ENCODE results near the gene TSPY8.
"Not testable (repeated sequence)": the region's sequence is repeated elsewhere in the genome, so short reads cannot be mapped to it uniquely, and the experiment has no call there.

The TSPY8 gene, protein sequence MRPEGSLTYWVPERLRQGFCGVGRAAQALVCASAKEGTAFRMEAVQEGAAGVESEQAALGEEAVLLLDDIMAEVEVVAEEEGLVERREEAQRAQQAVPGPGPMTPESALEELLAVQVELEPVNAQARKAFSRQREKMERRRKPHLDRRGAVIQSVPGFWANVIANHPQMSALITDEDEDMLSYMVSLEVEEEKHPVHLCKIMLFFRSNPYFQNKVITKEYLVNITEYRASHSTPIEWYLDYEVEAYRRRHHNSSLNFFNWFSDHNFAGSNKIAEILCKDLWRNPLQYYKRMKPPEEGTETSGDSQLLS

DNA sequence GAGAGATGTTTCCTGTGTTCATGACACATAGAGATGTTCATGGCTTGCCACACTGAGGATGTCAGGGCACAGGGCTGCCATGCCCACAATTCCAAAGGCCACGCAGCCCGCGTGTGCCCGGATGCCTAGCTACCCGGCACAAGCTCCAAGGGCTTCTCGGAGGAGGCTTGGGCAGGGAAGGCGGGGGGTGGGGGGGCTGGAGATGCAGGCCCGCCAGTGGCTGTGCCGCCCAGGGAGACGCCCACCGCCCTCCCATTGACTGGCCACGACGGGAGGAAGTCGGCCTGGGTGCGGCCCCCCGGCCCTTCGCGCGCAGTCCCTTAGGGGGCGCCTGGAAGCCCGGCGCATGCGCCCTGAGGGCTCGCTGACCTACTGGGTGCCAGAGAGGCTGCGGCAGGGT lies at the start of gene TSPY8:
Gene TSPY8 (plus strand): TSS at position 301 of the 400 bp plus-strand sequence. CDS start 46 bp downstream, at position 347.
- DNase-seq, result not testable (repeated sequence)

DNA sequence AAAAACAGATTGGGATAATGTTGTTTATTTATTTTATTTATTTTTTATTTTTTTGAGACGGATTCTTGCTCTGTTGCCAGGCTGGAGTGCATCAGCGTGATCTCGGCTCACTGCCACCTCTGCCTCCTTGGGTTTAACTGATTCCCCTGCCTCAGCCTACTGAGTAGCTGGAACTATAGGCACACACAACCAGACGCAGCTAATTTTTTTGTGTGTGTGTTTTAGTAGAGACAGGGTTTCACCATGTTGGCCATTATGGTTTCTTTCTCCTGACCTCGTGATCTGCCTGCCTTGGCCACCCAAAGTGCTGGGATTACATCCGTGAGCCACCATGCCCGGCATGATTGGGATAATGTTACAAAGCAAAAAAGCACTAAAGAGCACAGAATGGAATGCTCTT lies 36.6 kb upstream of the TSPY8 start:
- DNase-seq, result no peak

DNA sequence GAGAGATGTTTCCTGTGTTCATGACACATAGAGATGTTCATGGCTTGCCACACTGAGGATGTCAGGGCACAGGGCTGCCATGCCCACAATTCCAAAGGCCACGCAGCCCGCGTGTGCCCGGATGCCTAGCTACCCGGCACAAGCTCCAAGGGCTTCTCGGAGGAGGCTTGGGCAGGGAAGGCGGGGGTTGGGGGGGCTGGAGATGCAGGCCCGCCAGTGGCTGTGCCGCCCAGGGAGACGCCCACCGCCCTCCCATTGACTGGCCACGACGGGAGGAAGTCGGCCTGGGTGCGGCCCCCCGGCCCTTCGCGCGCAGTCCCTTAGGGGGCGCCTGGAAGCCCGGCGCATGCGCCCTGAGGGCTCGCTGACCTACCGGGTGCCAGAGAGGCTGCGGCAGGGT lies 20.4 kb upstream of the TSPY8 start, which contains the start of gene TSPY4:
Gene TSPY4 (plus strand): TSS at position 301 of the 400 bp plus-strand sequence. CDS start 46 bp downstream, at position 347.
- DNase-seq, result not testable (repeated sequence)

DNA sequence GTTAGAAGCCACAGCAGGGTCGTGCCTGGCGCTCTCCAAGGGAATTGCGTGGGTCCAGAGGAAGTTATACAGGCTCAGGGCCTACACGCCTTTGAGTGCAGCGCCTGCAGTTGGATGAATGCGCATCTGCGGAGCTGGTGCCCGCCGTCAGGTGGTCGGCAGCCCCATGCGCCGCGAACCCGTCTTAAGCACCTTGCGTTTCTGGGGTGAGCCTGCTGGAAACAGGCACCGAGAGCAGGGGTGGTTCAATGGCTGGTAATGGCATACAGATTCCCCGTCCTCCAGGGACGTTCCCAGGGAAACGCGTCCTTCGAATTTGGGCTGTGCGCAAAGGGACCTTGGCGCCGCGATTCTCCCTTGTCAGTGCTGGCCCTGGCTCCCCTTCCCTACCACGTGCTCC lies 38.9 kb downstream of the TSPY8 start:
- not testable (repeated sequence) for DNase-seq

DNA sequence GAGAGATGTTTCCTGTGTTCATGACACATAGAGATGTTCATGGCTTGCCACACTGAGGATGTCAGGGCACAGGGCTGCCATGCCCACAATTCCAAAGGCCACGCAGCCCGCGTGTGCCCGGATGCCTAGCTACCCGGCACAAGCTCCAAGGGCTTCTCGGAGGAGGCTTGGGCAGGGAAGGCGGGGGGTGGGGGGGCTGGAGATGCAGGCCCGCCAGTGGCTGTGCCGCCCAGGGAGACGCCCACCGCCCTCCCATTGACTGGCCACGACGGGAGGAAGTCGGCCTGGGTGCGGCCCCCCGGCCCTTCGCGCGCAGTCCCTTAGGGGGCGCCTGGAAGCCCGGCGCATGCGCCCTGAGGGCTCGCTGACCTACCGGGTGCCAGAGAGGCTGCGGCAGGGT lies 40.5 kb downstream of the TSPY8 start, which contains the start of gene TSPY3:
Gene TSPY3 (plus strand): TSS at position 301 of the 400 bp plus-strand sequence. CDS start 46 bp downstream, at position 347.
- not testable (repeated sequence) for DNase-seq

Data from CD4-positive, alpha-beta T cell treated with Interleukin-15 for 1 hour (primary cell).